OCI-LY7 (cell line): ENCODE measurements around the gene MRPL23. TPM values are rescaled to one million over a fixed set of nuclear protein-coding genes. Genes with fewer than 3 reads are reported as not detected.

Source experiments
- BruUV-seq: library from RNA; stranded (reverse); fragments of 400-500 nt; replicated peaks from 2 replicates; lab custom pipeline; 2021; lab: Mats Ljungman, UMichigan
- CTCF ChIA-PET: fragments of 300-600 bp; sonication (Branson Sonifier 250); formaldehyde crosslinking; loops from one replicate; lab custom pipeline; 2022; ENCODE audit warnings: antibody characterized with exemption; ENCODE audit not compliant: unreplicated experiment; lab: Charles Lee
- POLR2A ChIA-PET: fragments of 300-600 bp; sonication (Branson Sonifier 250); formaldehyde crosslinking; loops from one replicate; lab custom pipeline; 2022; ENCODE audit warnings: antibody characterized with exemption; lab: Charles Lee
- DNase-seq: peaks from one replicate; pipeline ENCODE4 v3.0.0-alpha.2; 2015; ENCODE audit warnings: low spot score
- H2AFZ ChIP-seq: fragments of 200-600 bp; sonication (generic), shearing (Covaris generic); 2 replicates; pipeline ENCODE4 v1.6.1; 2014; ENCODE audit warnings: mild to moderate bottlenecking, antibody characterized with exemption, low read length, moderate library complexity
- H3K27ac ChIP-seq: fragments of 200-600 bp; sonication (generic); 2 replicates; pipeline ENCODE4 v1.5.1; 2014; ENCODE audit warnings: mixed run types, low read depth, mild to moderate bottlenecking, moderate library complexity, low read length, inconsistent platforms; ENCODE audit not compliant: poor library complexity, severe bottlenecking
- H3K36me3 ChIP-seq: fragments of 200-600 bp; sonication (generic); 2 replicates; pipeline ENCODE4 v1.6.1; 2014; ENCODE audit warnings: mild to moderate bottlenecking, antibody characterized with exemption, low read length, moderate library complexity, mixed read lengths; ENCODE audit not compliant: insufficient read depth
- H3K4me1 ChIP-seq: fragments of 200-600 bp; sonication (generic); 2 replicates; pipeline ENCODE4 v1.5.1; 2014; ENCODE audit warnings: mild to moderate bottlenecking, low read length; ENCODE audit not compliant: insufficient read depth, poor library complexity, severe bottlenecking
- H3K4me2 ChIP-seq: fragments of 200-600 bp; sonication (generic); 2 replicates; pipeline ENCODE4 v1.6.1; 2014; ENCODE audit warnings: mild to moderate bottlenecking, low read length
- H3K4me3 ChIP-seq: fragments of 200-600 bp; sonication (generic); 2 replicates; pipeline ENCODE4 v1.5.1; 2014; ENCODE audit warnings: mild to moderate bottlenecking, low read depth, low read length; ENCODE audit not compliant: poor library complexity, severe bottlenecking
- H3K79me2 ChIP-seq: fragments of 200-600 bp; sonication (generic); 2 replicates; pipeline ENCODE4 v1.6.1; 2016; ENCODE audit warnings: low read depth, mild to moderate bottlenecking, low read length, moderate library complexity, mixed read lengths; ENCODE audit not compliant: insufficient read depth
- H3K9me2 ChIP-seq: fragments of 200-600 bp; sonication (generic); 2 replicates; pipeline ENCODE4 v1.6.1; 2016; ENCODE audit warnings: mild to moderate bottlenecking, low read length, mixed read lengths; ENCODE audit not compliant: insufficient read depth
- H3K9me3 ChIP-seq: fragments of 200-600 bp; sonication (generic); 2 replicates; pipeline ENCODE4 v1.6.1; 2014; ENCODE audit warnings: mild to moderate bottlenecking, mixed run types, low read length, mixed read lengths
- H4K20me1 ChIP-seq: fragments of 200-600 bp; sonication (generic); 2 replicates; pipeline ENCODE4 v1.6.1; 2014; ENCODE audit warnings: mild to moderate bottlenecking, antibody characterized with exemption, low read length, moderate library complexity, mixed read lengths; ENCODE audit not compliant: insufficient read depth
- CTCF ChIP-seq: fragments of 200-600 bp; sonication (generic); conservative IDR thresholded peaks from 2 replicates; pipeline ENCODE4 v1.5.1; 2014; ENCODE audit warnings: mild to moderate bottlenecking, antibody characterized with exemption, low read length, moderate library complexity, mixed read lengths
- EZH2phosphoT487 ChIP-seq: fragments of 200-600 bp; sonication (generic); IDR thresholded peaks from 2 replicates; pipeline ENCODE4 v1.6.1; 2018; ENCODE audit warnings: low read depth, borderline replicate concordance, mild to moderate bottlenecking, mixed run types, antibody characterized with exemption, low read length, moderate library complexity, mixed read lengths
- intact Hi-C: fragments of 100-400 bp; cut with micrococcal nuclease; formaldehyde crosslinking; loops from one replicate; pipeline ENCODE4 v1.10.0; 2022; ENCODE audit not compliant: unreplicated experiment
- total RNA-seq, 2 experiments: library from RNA; depleted of rRNA in 1 of 2; stranded (reverse); fragments of >200 nt in 1 of 2; shearing (Covaris generic) in 1 of 2; gene quantifications; 2 replicates each; pipeline ENCODE4 v1.2.3, GENCODE V29; 2014 to 2022

The MRPL23 gene
- total RNA-seq, 2 experiments from 2014 or later = 131 to 149 TPM

- no peaks in the 10 kb centered on the region for H3K36me3 ChIP-seq
- no peak for DNase-seq
- no TSS peak for BruUV-seq
- no peaks in the 10 kb centered on the region for H4K20me1 ChIP-seq
- POLR2A ChIA-PET = no interaction called here
- no peak overlapping the region for H3K4me3 ChIP-seq
- H3K27ac ChIP-seq = no peak overlapping the region
- intact Hi-C loops = loop anchor here (10.0 kb wide), 1 partner anchor 45 kb away; the partner anchor contains the start of gene MRPL23
- no peaks in the 10 kb centered on the region for H3K9me3 ChIP-seq
- no peaks in the 10 kb centered on the region for H3K4me1 ChIP-seq
- TF ChIP-seq EZH2phosphoT487 (no peak), CTCF (no peak)
- no peaks in the 10 kb centered on the region for H3K79me2 ChIP-seq
- CTCF ChIA-PET = no interaction called here
- no peak overlapping the region for H2AFZ ChIP-seq
- no peak overlapping the region for H3K4me2 ChIP-seq
- no peaks in the 10 kb centered on the region for H3K9me2 ChIP-seq
These were observed 47.4 kb upstream of the MRPL23 start for GRCh38 chr11:1899686-1900085.

- H2AFZ ChIP-seq = no peak overlapping the region
These were observed 41.0 kb upstream of the MRPL23 start for GRCh38 chr11:1906181-1906580.

More at GRCh38 chr11:1906181-1906580, 41.0 kb upstream of the MRPL23 start:
- BruUV-seq = no TSS peak
- CTCF ChIA-PET = no interaction called here
- Histone ChIP-seq H3K9me2 (no peaks in the 10 kb centered on the region), H3K27ac (no peak overlapping the region), H3K4me1 (no peaks in the 10 kb centered on the region), H3K79me2 (no peaks in the 10 kb centered on the region), H3K9me3 (no peaks in the 10 kb centered on the region), H3K4me3 (no peak overlapping the region), H3K36me3 (no peaks in the 10 kb centered on the region), H3K4me2 (no peak overlapping the region), H4K20me1 (no peaks in the 10 kb centered on the region)
- POLR2A ChIA-PET = no interaction called here
- no peak for DNase-seq
- intact Hi-C loops = no loop called here
- TF ChIP-seq CTCF (no peak), EZH2phosphoT487 (no peak)
